Measurements from ENCODE around the gene CCDC78. TPM values are rescaled to one million over a fixed set of nuclear protein-coding genes. Genes with fewer than 3 reads are reported as not detected.

CCDC78 gene
- total and polyA plus RNA-seq, 2 of the 4 experiments (the other 2 are of a cell fraction) = 0.54 to 4.6 TPM

DNA sequence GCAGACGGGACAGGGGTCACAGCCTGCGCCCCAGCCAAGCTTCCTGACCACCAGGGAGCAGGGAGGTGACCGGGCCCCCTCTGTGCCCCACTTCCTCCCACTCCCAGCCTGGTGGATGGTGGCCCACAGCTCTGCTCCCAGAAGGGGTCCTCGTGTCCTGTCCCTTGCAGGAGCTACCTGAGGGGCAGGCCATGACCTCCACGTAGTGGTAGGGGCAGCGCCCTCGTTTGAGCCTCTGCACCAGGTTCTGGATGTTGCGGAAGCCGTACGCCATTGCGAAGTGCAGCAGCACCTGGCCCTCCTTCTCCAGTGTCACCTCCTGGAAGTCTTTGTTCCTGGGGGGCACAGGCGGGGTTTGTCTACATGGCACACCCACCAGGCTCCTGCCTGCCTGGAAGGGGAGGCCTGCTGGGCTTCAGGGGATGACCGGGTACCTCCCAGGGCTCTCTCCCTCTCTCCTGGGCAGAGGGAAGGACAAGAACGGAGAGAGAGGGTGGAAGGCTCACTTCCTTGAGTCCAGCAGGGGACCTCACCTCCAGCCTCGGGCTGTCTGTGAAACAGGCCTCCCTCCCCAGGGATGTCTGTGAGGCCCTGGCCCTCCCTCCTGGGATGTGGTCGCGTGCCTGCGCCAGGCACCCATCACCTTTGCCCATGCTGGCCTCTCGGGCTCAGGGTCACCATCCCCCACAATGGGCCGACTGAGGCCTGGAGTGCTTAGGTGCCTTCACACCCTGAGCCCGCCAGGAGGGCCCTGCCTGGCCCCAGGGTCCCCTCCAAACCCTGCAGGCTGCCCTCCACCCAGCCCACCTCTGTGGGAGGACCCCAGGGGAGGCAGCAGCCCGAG is 4.6 kb upstream of the CCDC78 start (continued):
- TF ChIP-seq POLR2A (IDR thresholded peaks at IDR 0.05; ENCODE audit: low read depth, low read length) = no peak

DNA sequence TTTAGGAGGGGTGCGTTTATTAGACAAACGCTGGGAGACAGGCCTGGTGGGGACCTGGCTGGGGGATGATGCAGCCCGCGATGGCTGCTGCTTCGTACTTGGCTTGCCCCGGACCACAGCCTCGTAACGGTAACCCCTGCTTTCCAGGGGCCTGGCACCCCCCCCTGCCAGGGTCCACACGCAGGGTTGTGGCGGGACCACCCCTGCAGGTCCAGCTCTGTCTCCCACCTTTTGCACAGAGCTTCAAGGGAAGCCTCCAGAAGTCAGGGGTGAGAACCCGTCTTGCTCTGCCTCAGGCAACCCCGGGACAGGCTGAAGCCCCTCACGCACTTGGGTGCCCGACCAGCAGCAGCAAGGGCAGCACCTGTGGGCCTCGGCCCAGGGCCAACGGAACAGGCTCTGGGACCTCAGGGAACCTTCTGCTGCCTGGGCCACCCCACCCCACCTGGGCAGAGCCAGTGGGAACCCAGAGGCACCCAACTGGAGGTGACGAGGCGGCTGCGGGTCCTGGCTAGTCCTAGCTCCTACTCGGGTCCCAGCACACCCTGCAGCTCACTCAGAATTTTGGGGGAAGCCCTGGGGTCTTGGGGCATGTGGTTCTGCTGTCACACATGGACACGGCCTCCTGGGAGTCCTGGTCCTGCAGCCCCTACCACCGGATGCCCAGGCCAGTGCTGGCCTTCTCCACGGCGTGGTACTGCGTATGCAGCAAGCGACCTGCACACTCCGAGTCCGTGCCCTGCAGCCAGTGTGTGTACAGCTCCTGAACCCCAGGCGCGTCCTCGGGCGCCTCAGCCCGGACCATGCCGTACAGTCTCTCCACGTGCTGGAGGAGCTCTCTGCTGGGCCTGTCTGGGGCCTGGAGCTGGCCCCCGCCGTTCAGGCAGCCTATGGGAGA is 3.8 kb upstream of the CCDC78 start:
- intact Hi-C loops (cut with micrococcal nuclease) (loop anchor here (5.0 kb wide), 1 partner anchor 57 kb away; the partner anchor contains the start of genes CHTF18 and RPUSD1), in situ Hi-C loops (cut with MboI; ENCODE audit: low sequenced_read_pairs) (no loop called here), dilution Hi-C loops (cut with HindIII; ENCODE audit: low sequenced_read_pairs, unreplicated experiment) (no loop called here)
- Histone ChIP-seq H2BK20ac (ENCODE audit: low read depth, low read length) (no peak overlapping the region), H4K8ac (ENCODE audit: low read depth in 2 of 2, low read length in 2 of 2) (no peak overlapping the region), H2BK15ac (ENCODE audit: low read depth, low read length) (no peak overlapping the region), H2AK5ac (ENCODE audit: low read depth, low read length) (no peak overlapping the region), H3K4me2 (ENCODE audit: low read depth, low read length) (no peak overlapping the region), H4K91ac (ENCODE audit: insufficient read depth, low read depth, low read length) (no peak overlapping the region), H3K14ac (replicated peaks; ENCODE audit: low read depth, low read length) (no peak overlapping the region), H3K36me3 (ENCODE audit: control insufficient read depth, insufficient read depth, low read length) (peaks cover 27% of the 10 kb centered on the region), H3K9ac (ENCODE audit: low read depth, low read length) (no peak overlapping the region), H2AFZ (replicated peaks; ENCODE audit: low read length, poor library complexity) (no peak overlapping the region), H3K56ac (ENCODE audit: extremely low read depth, insufficient read depth, low read length) (no peak overlapping the region), H3K27me3 (ENCODE audit: control insufficient read depth, insufficient read depth, low read length) (no peaks in the 10 kb centered on the region), H3K9me3 (ENCODE audit: control insufficient read depth, insufficient read depth, low read length) (no peaks in the 10 kb centered on the region), H3K27ac (ENCODE audit: insufficient read depth, low read length) (no peak overlapping the region), H3K23ac (ENCODE audit: low read depth, low read length) (no peak overlapping the region), H3K4me1 (ENCODE audit: control insufficient read depth, insufficient read depth, low read length) (peaks cover 6% of the 10 kb centered on the region), H2BK5ac (ENCODE audit: low read depth, low read length, poor library complexity, severe bottlenecking) (no peak overlapping the region), H4K20me1 (ENCODE audit: insufficient read depth, low read length) (peaks cover 4% of the 10 kb centered on the region), H3K79me1 (ENCODE audit: low read depth in 1 of 2, low read length in 2 of 2) (peaks cover 0 to 5% of the 10 kb centered on the region in 2 experiments; a peak in 1 of 4 replicates), H2BK120ac (ENCODE audit: low read depth, low read length) (no peak overlapping the region), H3K18ac (ENCODE audit: low read depth, low read length) (no peak overlapping the region), H3K4me3 (ENCODE audit: insufficient read depth, low read depth, low read length) (no peak overlapping the region), H2AK9ac (replicated peaks; ENCODE audit: low read depth, low read length, poor library complexity) (peak overlapping the region; percentile 28), H3K9me1 (ENCODE audit: insufficient read depth, low read length) (peaks cover 2% of the 10 kb centered on the region; the same call in 1 of the 2 replicates), H3K4ac (ENCODE audit: low read depth, low read length) (no peak overlapping the region), H4K5ac (ENCODE audit: low read depth, low read length) (no peak overlapping the region)
- POLR2A ChIA-PET (ENCODE audit: unreplicated experiment) = no interaction called here
- WGBS, 2 experiments (ENCODE audit: extremely low coverage in 2 of 2, insufficient read length in 1 of 2) = 95% methylated on average over 22 of the region's 37 CpGs; no CpG with 5 or more reads in 1 of the 2 experiments
- DNase-seq (no peak), ATAC-seq (ENCODE audit: low read depth) (no peak)
- TF ChIP-seq POLR2A (IDR thresholded peaks at IDR 0.05; ENCODE audit: low read depth, low read length) = no peak
- no peak for TF ChIP-seq CEBPB (IDR thresholded peaks at IDR 0.05; ENCODE audit: low read depth, low read length)
- no peak for TF ChIP-seq MAZ (IDR thresholded peaks at IDR 0.05; ENCODE audit: borderline replicate concordance, low read depth, low read length)
- CTCF ChIA-PET = no interaction called here
- BruUV-seq (replicated peaks) = no TSS peak

Data from IMR-90 (cell line).